CD8-positive, alpha-beta memory T cell (primary cell): ENCODE measurements around the gene SBF1. TPM values are rescaled to one million over a fixed set of nuclear protein-coding genes. Genes with fewer than 3 reads are reported as not detected.

Experiments
- CTCF ChIA-PET: fragments of 350-600 bp; sonication (Branson Sonifier 250); formaldehyde crosslinking; loops from one replicate; lab custom pipeline; 2021; ENCODE audit warnings: antibody characterized with exemption; lab: Charles Lee
- POLR2A ChIA-PET: fragments of 350-600 bp; sonication (Branson Sonifier 250); formaldehyde crosslinking; loops from one replicate; lab custom pipeline; 2021; ENCODE audit warnings: antibody characterized with exemption; lab: Charles Lee
- DNase-seq, 5 donors: peaks; one replicate each; pipeline versions ENCODE4 v3.0.0 to v3.0.0-alpha.2; 2020 to 2022; ENCODE audit warnings: mixed read lengths in 1 of 5
- H3K27ac ChIP-seq: one replicate; pipeline ENCODE4 v1.7.0; 2013; ENCODE audit warnings: low read depth, mild to moderate bottlenecking, low read length, moderate library complexity
- H3K27me3 ChIP-seq: 2 replicates; pipeline ENCODE4 v1.7.0; 2013; ENCODE audit warnings: low read length, mild to moderate bottlenecking; ENCODE audit not compliant: insufficient read depth, poor library complexity, severe bottlenecking
- H3K36me3 ChIP-seq: 2 replicates; pipeline ENCODE4 v1.7.0; 2013; ENCODE audit warnings: mild to moderate bottlenecking, low read length, moderate library complexity; ENCODE audit not compliant: insufficient read depth
- H3K4me1 ChIP-seq: 2 replicates; pipeline ENCODE4 v1.7.0; 2013; ENCODE audit warnings: mild to moderate bottlenecking, low read length, moderate library complexity; ENCODE audit not compliant: insufficient read depth
- H3K4me3 ChIP-seq: 2 replicates; pipeline ENCODE4 v1.7.0; 2013; ENCODE audit warnings: mild to moderate bottlenecking, low read length
- H3K9me3 ChIP-seq: 2 replicates; pipeline ENCODE4 v1.7.0; 2013; ENCODE audit warnings: mild to moderate bottlenecking, low read length
- H3K27ac Mint-ChIP-seq, 8 donors: one replicate each; pipeline ENCODE4 v1.8.0; 2020 to 2021; ENCODE audit warnings: mixed read lengths in 8 of 8, mild to moderate bottlenecking in 6 of 8, inconsistent platforms in 3 of 8, moderate library complexity in 3 of 8
- H3K27me3 Mint-ChIP-seq, 2 donors: one replicate each; pipeline ENCODE4 v1.8.0; 2020 to 2021; ENCODE audit warnings: mixed read lengths in 2 of 2, mild to moderate bottlenecking in 1 of 2, moderate library complexity in 1 of 2
- H3K36me3 Mint-ChIP-seq, 3 donors: one replicate each; pipeline ENCODE4 v1.8.0; 2020 to 2021; ENCODE audit warnings: mixed read lengths in 3 of 3, inconsistent platforms in 1 of 3, mild to moderate bottlenecking in 1 of 3
- H3K4me1 Mint-ChIP-seq, 3 donors: one replicate each; pipeline ENCODE4 v1.8.0; 2020 to 2021; ENCODE audit warnings: mixed read lengths in 3 of 3, inconsistent platforms in 1 of 3, mild to moderate bottlenecking in 1 of 3
- H3K4me3 Mint-ChIP-seq, 7 donors: one replicate each; pipeline ENCODE4 v1.8.0; 2020 to 2021; ENCODE audit warnings: mixed read lengths in 7 of 7, mild to moderate bottlenecking in 6 of 7, moderate library complexity in 4 of 7, inconsistent platforms in 2 of 7
- H3K9me3 Mint-ChIP-seq, 5 donors: one replicate each; pipeline ENCODE4 v1.8.0; 2020 to 2022; ENCODE audit warnings: mixed read lengths in 5 of 5, mild to moderate bottlenecking in 3 of 5, moderate library complexity in 2 of 5, inconsistent platforms in 1 of 5
- polyA plus RNA-seq: library from polyadenylated mRNA; unstranded; fragments of 300-500 nt; fragmentation: Illumina TruSeq; gene quantifications from one replicate; pipeline ENCODE4 v1.2.3, GENCODE V29; 2021
- total RNA-seq, 2 experiments: library from RNA; stranded (reverse); gene quantifications; one replicate each; pipeline ENCODE4 v1.2.3, GENCODE V29; 2021

The SBF1 gene
- total and polyA plus RNA-seq, 3 experiments from 2014 or later, result 43.8 to 150 (median 144) TPM

- H3K36me3 ChIP-seq, result peaks cover 13% of the 10 kb centered on the region
- peaks cover 9 to 22% (median 18%) of the 10 kb centered on the region in 3 donors for H3K4me1 Mint-ChIP-seq
- DNase-seq, result no peak
- no peak overlapping the region for H3K27ac ChIP-seq
- no peak overlapping the region for H3K27ac Mint-ChIP-seq
- H3K27me3 ChIP-seq, result no peaks in the 10 kb centered on the region
- H3K27me3 Mint-ChIP-seq, result peaks cover 0 to 1% of the 10 kb centered on the region in 2 donors
- H3K9me3 ChIP-seq, result no peaks in the 10 kb centered on the region
- H3K4me3 ChIP-seq, result no peak overlapping the region
- peaks cover 0 to 63% (median 2%) of the 10 kb centered on the region in 3 donors for H3K36me3 Mint-ChIP-seq
- POLR2A ChIA-PET, result no interaction called here
- H3K9me3 Mint-ChIP-seq, result no peaks in the 10 kb centered on the region
- no peak overlapping the region for H3K4me3 Mint-ChIP-seq
- CTCF ChIA-PET, result interaction anchor here (3.0 kb wide), 1 partner anchor 9 kb away, joined by 20 read pairs; the partner anchor contains the start of gene SCO2
- no peaks in the 10 kb centered on the region for H3K4me1 ChIP-seq
Observed at GRCh38 chr22:50516068-50516467, 41.2 kb upstream of the SBF1 start.

GRCh38 chr22:50513175-50513574 is 38.3 kb upstream of the SBF1 start:
- Histone ChIP-seq H3K4me3 (no peak overlapping the region), H3K4me1 (peaks cover 11% of the 10 kb centered on the region), H3K9me3 (no peaks in the 10 kb centered on the region), H3K36me3 (peaks cover 12% of the 10 kb centered on the region), H3K27ac (no peak overlapping the region), H3K27me3 (no peaks in the 10 kb centered on the region)
- POLR2A ChIA-PET, result interaction anchor here (0.8 to 2.3 kb wide), 2 partner anchors 12 to 14 kb away, joined by 10 to 12 read pairs; partner anchors contain the start of gene SCO2
- Mint-ChIP-seq H3K27me3 (peaks cover 0 to 1% of the 10 kb centered on the region in 2 donors), H3K27ac (no peak overlapping the region), H3K4me3 (no peak overlapping the region), H3K36me3 (peaks cover 0 to 48% (median 2%) of the 10 kb centered on the region in 3 donors), H3K9me3 (no peaks in the 10 kb centered on the region), H3K4me1 (peaks cover 22 to 36% (median 30%) of the 10 kb centered on the region in 3 donors)
- CTCF ChIA-PET, result interaction anchor here (3.0 to 8.7 kb wide), 2 partner anchors 12 kb away, joined by 20 to 91 read pairs; partner anchors contain the start of gene SCO2
- no peak for DNase-seq

DNA sequence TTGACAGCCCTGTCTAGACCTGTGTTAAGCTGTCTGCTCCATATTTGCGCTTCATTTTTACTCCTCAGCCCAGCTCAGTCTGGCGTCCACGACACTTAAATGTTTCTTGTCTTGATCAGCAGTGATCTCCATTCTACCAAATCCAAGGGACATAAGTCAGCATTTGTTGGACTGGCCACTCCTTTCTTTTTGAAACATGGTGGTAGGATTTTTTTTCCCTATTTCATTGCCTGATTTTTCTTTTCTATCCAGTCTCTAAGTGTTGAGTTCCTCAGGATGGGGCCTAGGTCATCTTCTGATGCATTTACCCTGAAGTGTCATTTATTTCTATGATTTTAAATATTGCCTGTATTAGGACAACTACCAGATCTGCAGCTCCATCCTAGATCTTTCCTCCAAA is 34.1 kb upstream of the SBF1 start:
- peaks cover 11% of the 10 kb centered on the region for H3K36me3 ChIP-seq
- H3K27me3 ChIP-seq, result no peaks in the 10 kb centered on the region
- POLR2A ChIA-PET, result interaction anchor here (0.6 to 3.3 kb wide), 9 partner anchors 16 to 318 kb away, joined by 3 to 93 read pairs (median 7); partner anchors contain the start of genes KLHDC7B, SCO2 and SYCE3
- H3K9me3 ChIP-seq, result no peaks in the 10 kb centered on the region
- Mint-ChIP-seq H3K27ac (peak overlapping the region; percentile 87 to 100 (median 98)), H3K4me3 (peak overlapping the region; percentile 92 to 97 (median 94)), H3K9me3 (no peaks in the 10 kb centered on the region), H3K4me1 (peaks cover 17 to 36% (median 19%) of the 10 kb centered on the region in 3 donors), H3K36me3 (peaks cover 0 to 33% (median 2%) of the 10 kb centered on the region in 3 donors), H3K27me3 (peaks cover 0 to 1% of the 10 kb centered on the region in 2 donors)
- CTCF ChIA-PET, result interaction anchor here (0.9 to 8.7 kb wide), 9 partner anchors 9 to 112 kb away, joined by 3 to 91 read pairs (median 8); partner anchors contain the start of genes SCO2 and SYCE3
- H3K4me1 ChIP-seq, result peaks cover 23% of the 10 kb centered on the region
- H3K4me3 ChIP-seq, result peak overlapping the region; percentile 55
- peak overlapping the region; percentile 88 for H3K27ac ChIP-seq
- DNase-seq, result no peak

DNA sequence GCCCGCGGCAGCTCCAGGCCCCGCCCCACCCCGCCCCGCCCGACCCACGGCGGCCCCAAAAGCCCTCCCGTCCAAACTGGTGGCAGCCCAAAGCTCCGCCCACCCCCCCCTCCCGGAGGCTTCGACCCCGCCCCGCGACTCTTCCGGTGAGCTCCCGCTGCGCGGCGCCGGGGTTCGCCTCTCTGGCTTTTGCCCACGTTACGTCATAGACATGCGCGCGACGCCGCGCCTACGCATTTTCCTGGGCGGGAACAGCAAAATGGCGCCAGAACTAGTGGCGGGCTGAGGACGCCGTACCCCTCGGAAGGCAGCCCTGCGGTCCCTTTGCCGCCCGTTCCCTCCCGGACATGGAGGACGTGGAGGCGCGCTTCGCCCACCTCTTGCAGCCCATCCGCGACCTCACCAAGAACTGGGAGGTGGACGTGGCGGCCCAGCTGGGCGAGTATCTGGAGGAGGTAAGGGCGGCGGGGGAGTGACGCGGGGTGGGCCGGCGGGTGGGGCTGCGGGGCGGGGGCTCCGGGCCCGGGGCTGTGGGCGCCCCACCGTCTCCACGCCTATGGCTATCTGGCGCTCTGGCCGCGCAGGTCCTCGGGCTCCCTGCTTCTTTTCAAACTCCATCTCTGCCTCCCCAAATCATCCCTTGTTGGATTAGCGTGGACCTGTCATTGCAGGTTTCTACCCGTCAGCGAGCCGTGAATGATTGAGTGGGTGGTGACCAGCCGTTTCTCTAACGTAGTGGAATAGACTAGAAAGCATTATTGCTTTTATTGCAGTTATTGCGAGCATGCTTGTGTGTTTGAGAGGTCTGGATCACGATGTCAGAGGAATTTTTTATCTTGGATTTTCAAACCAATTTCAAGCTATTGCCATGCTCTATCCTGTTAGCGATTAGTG is 33.4 kb upstream of the SBF1 start, which contains the start of gene NCAPH2:
NCAPH2 (plus strand) TSS at position 234 of the 894 bp plus-strand sequence; CDS start at position 348, 114 bp downstream.
- H3K9me3 Mint-ChIP-seq, result no peaks in the 10 kb centered on the region
- H3K4me1 Mint-ChIP-seq, result peaks cover 17 to 32% (median 19%) of the 10 kb centered on the region in 3 donors
- H3K4me3 Mint-ChIP-seq, result peak within 1 kb of the TSS; percentile 92 to 99 (median 94)
- Histone ChIP-seq H3K27me3 (no peaks in the 10 kb centered on the region), H3K4me1 (peaks cover 23% of the 10 kb centered on the region), H3K9me3 (no peaks in the 10 kb centered on the region), H3K27ac (peak within 1 kb of the TSS; percentile 88), H3K4me3 (peak within 1 kb of the TSS; percentile 80), H3K36me3 (peaks cover 11% of the 10 kb centered on the region)
- H3K36me3 Mint-ChIP-seq, result peaks cover 0 to 33% (median 2%) of the 10 kb centered on the region in 3 donors
- ChIA-PET POLR2A (interaction anchor here (0.6 to 3.3 kb wide), 18 partner anchors 10 to 317 kb away, joined by 3 to 93 read pairs (median 6); partner anchors contain the start of genes CHKB, HDAC10, KLHDC7B and SCO2), CTCF (interaction anchor here (0.6 to 8.7 kb wide), 12 partner anchors 9 to 265 kb away, joined by 3 to 91 read pairs (median 5); partner anchors contain the start of genes SCO2 and SYCE3)
- peak within 1 kb of the TSS; percentile 93 to 100 (median 98) for H3K27ac Mint-ChIP-seq
- H3K27me3 Mint-ChIP-seq, result peaks cover 0 to 1% of the 10 kb centered on the region in 2 donors
- peak in 4 of 5 donors; percentile 96 to 98 (median 96) for DNase-seq

GRCh38 chr22:50507421-50507990 is 32.7 kb upstream of the SBF1 start, which contains the start of gene LMF2:
LMF2 (minus strand) TSS chr22:50507702; CDS start chr22:50507675, 27 bp downstream.
- peaks cover 0 to 1% of the 10 kb centered on the region in 2 donors for H3K27me3 Mint-ChIP-seq
- peak within 1 kb of the TSS; percentile 80 for H3K4me3 ChIP-seq
- CTCF ChIA-PET, result interaction anchor here (0.6 to 8.7 kb wide), 10 partner anchors 9 to 265 kb away, joined by 3 to 91 read pairs (median 7); partner anchors contain the start of genes SCO2 and SYCE3
- peak within 1 kb of the TSS; percentile 93 to 100 (median 98) for H3K27ac Mint-ChIP-seq
- H3K4me1 Mint-ChIP-seq, result peaks cover 17 to 32% (median 19%) of the 10 kb centered on the region in 3 donors
- H3K4me3 Mint-ChIP-seq, result peak within 1 kb of the TSS; percentile 92 to 99 (median 94)
- H3K9me3 Mint-ChIP-seq, result no peaks in the 10 kb centered on the region
- no peaks in the 10 kb centered on the region for H3K9me3 ChIP-seq
- POLR2A ChIA-PET, result interaction anchor here (0.6 to 3.3 kb wide), 17 partner anchors 10 to 316 kb away, joined by 3 to 93 read pairs (median 6); partner anchors contain the start of genes CHKB, HDAC10, KLHDC7B and SCO2
- peak within 1 kb of the TSS; percentile 88 for H3K27ac ChIP-seq
- peaks cover 23% of the 10 kb centered on the region for H3K4me1 ChIP-seq
- no peaks in the 10 kb centered on the region for H3K27me3 ChIP-seq
- H3K36me3 Mint-ChIP-seq, result peaks cover 0 to 33% (median 2%) of the 10 kb centered on the region in 3 donors
- peak; percentile 87 to 96 (median 92) for DNase-seq
- H3K36me3 ChIP-seq, result peaks cover 11% of the 10 kb centered on the region

DNA sequence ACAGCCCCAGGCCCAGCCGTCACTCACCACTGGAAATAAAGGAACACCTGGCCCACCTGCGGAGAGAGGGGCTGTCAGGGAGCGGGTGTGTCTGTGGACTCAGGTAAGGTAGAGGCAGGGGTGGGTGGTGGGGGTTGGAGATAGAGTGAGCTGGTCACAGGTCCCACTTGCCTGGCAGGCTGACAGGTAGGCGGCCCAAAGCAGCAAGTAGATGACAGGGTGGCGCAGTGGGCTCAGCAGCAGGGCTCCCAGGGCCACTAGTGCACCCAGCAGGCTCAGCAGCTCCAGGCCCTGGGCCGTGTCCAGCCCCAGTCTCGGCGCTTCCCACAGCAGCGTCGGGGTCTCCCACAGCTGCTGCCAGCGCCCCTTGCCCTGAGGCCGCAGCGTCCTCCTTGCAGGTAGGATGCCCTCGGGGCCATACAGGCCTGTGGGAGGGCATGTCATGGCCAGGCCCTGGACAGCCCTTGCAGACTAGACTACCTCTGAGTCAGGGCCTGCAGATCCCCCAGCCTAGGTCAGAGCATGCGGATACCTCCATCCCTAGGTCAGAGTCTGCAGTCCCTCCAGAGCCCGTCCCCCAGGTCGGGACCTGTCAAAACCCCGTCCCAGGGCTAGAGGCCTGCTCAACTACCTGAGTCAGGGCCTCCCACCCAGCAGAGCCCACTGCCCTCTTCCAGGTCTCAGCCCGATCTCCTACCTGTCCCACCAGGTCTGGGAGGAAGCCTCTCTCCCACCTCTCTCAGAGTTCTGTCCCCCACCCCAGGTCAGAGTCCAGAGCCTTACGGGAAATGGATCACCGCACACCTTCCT is 32.0 kb upstream of the SBF1 start:
- Histone ChIP-seq H3K27ac (peak overlapping the region; percentile 83), H3K27me3 (no peaks in the 10 kb centered on the region), H3K4me3 (peak overlapping the region; percentile 80), H3K36me3 (peaks cover 11% of the 10 kb centered on the region), H3K9me3 (no peaks in the 10 kb centered on the region), H3K4me1 (peaks cover 23% of the 10 kb centered on the region)
- Mint-ChIP-seq H3K27me3 (no peaks in the 10 kb centered on the region), H3K36me3 (peaks cover 0 to 31% (median 0%) of the 10 kb centered on the region in 3 donors), H3K27ac (peak overlapping the region; percentile 83 to 99 (median 92)), H3K4me3 (peak overlapping the region; percentile 89 to 99 (median 92)), H3K9me3 (no peaks in the 10 kb centered on the region), H3K4me1 (peaks cover 12 to 28% (median 19%) of the 10 kb centered on the region in 3 donors)
- POLR2A ChIA-PET, result interaction anchor here (1.7 to 3.3 kb wide), 4 partner anchors 9 to 263 kb away, joined by 5 to 93 read pairs (median 8); partner anchors contain the start of genes SCO2 and SYCE3
- CTCF ChIA-PET, result interaction anchor here (0.9 to 8.7 kb wide), 3 partner anchors 18 to 114 kb away, joined by 4 to 91 read pairs (median 20); partner anchors contain the start of gene SCO2
- DNase-seq, result no peak
